LNCaP clone FGC (cell line): Measurements from ENCODE around the gene AIDA.
"Not testable (repeated sequence)": the region's sequence is repeated elsewhere in the genome, so short reads cannot be mapped to it uniquely, and the experiment has no call there.

Experiments
- DNase-seq: peaks from one replicate; pipeline ENCODE4 v3.0.0-alpha.2; 2011; ENCODE audit warnings: low read depth
- H3K4me3 ChIP-seq: 2 replicates; pipeline ENCODE4 v1.5.1; 2011; ENCODE audit warnings: mild to moderate bottlenecking, low read depth, low read length, control low read depth
- TF ChIP-seq, protein P1 (sequence below): IDR thresholded peaks from 2 replicates; pipeline ENCODE4 v1.5.1; 2012; ENCODE audit warnings: mild to moderate bottlenecking; ENCODE audit not compliant: control insufficient read depth, insufficient read depth; ENCODE audit errors: extremely low read depth

AIDA gene

DNA sequence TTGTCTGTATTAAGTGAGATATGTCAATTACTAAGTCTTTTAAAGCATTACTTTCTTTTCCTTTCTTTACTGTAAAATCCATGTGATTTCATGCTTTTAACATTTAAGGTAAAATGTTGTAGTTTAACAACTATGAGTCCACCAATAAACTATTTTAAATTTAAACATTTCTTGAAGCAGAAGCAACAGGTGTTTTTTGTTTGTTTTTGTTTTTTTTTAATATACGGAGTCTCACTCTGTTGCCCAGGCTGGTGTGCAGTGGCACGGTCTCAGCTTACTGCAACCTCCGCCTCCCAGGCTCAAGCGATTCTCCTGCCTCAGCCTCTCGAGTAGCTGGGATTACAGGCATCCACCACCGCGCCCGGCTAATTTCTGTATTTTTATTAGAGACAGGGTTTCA lies 15.6 kb downstream of the AIDA start:
- no peak overlapping the region for H3K4me3 ChIP-seq
- TF ChIP-seq, protein P1, sequence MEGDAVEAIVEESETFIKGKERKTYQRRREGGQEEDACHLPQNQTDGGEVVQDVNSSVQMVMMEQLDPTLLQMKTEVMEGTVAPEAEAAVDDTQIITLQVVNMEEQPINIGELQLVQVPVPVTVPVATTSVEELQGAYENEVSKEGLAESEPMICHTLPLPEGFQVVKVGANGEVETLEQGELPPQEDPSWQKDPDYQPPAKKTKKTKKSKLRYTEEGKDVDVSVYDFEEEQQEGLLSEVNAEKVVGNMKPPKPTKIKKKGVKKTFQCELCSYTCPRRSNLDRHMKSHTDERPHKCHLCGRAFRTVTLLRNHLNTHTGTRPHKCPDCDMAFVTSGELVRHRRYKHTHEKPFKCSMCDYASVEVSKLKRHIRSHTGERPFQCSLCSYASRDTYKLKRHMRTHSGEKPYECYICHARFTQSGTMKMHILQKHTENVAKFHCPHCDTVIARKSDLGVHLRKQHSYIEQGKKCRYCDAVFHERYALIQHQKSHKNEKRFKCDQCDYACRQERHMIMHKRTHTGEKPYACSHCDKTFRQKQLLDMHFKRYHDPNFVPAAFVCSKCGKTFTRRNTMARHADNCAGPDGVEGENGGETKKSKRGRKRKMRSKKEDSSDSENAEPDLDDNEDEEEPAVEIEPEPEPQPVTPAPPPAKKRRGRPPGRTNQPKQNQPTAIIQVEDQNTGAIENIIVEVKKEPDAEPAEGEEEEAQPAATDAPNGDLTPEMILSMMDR, result no peak
- DNase-seq, result no peak

DNA sequence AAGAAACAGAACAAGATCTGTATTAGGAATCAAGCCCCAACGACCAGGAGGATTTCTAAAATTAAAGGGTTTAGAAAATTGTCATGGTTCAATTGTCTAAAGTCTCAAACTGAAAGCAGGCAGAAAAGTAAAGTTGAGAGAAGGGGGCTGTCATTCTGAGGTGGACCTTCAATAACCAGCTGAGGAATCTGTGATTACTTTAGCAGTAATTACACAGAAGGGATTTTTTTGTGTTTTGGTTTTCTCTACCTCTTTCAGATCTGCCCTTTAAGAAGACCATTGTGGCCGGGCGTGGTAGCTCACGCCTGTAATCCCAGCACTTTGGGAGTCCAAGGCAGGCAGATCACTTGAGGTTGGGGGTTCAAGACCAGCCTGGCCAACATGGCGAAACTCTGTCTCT lies 17.4 kb downstream of the AIDA start:
- H3K4me3 ChIP-seq, result peak overlapping the region; percentile 1; the same call in 1 of the 2 replicates
- no peak for DNase-seq
- TF ChIP-seq, protein P1, result no peak

DNA sequence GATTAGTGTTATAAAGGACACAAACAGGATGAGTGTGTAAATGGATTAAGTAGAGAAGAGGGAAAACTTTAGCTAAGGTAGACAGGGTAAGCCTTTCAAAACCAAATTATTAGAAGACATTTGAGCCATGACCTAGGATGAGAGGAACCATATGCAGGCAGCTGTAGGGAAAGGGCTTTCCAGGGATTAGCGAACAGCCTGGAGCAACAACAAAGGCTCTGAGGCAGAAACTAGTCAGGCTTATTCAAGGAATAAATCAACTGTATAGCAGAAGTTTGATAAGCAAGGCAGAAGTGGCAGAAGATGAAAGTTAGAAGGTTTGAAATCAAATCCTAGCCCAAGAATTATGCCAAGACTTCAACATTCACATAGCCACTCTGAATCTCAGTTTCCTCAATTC lies 21.3 kb downstream of the AIDA start:
- no peak overlapping the region for H3K4me3 ChIP-seq
- TF ChIP-seq, protein P1, result no peak

DNA sequence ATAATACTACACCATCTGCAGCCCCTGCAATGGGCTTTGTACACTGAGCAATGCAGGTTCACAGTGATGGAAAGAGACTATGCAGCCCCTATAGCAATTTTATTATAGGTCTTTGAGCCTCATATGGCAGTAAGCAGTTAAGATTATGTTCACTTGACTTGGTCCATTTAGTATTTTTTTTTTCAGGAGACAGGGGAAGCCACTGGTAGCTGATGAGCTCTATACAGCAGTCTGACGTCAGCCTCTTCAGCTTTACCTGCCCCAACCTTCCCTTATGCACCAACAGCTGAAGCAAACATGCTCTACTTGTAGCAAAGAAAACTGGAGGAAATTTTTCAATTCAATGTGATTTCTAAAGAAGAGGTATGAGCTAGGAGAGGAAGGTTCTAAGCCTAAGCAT lies 32.2 kb downstream of the AIDA start:
- TF ChIP-seq, protein P1, result no peak
- H3K4me3 ChIP-seq, result no peak overlapping the region
- no peak for DNase-seq

More for the DNA sequence above, 21.3 kb downstream of the AIDA start:
- no peak for DNase-seq

DNA sequence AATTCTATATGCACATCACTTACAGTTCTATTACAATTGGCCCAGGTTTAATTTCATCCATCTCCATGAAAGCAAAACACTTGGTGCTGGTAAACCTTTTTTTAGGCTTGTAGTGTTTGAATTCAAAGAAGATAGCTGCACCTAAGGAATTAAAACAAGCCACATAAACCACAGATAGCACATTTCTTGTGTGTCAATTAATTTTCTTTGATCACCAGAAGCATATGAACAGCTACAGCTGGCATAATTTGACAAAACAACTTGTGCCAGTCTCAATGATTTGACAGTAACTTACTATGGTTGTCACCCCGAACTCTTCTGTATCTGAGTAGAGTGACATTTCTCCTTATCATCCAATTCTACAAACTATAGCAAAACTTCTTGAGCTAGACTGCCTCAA lies 42.2 kb downstream of the AIDA start:
- TF ChIP-seq, protein P1, result no peak
- H3K4me3 ChIP-seq, result no peak overlapping the region
- no peak for DNase-seq

DNA sequence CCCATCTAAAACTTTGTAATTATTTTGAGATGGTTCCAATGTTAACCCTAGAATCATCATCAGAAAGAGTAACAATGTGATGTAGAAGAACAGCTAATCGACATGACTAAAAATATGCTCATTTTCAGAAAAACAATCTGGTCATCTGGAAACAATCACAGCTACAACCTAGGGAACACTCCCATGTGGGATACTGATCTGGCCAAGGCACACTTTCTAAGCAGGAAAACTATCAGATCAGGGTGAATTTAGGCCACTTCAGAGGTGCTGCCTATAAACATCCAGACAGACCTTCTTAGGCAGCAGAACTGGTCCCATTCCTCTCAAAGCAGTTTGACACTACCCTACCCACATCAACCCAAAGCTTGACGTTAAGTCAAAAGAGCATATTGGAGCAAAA lies 43.2 kb downstream of the AIDA start:
- not testable (repeated sequence) for H3K4me3 ChIP-seq, DNase-seq

DNA sequence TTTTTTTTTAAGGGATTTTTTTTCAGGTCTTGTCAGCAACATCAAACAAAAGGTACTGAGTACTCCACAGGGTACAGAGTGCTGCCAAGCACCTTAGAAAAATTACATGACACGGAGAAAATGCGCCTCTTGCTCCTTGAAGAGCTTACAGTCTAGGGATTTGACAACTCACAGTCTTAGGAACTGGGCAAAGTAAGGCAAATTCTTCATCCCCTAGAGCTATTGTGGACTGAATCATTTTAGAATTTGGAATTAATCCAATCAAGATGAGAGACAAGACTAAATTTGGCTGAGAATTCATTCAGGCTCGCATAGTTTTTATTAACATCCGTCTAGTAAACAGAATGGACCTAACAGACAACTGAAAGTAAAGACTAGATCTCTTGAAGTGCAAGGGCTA lies 44.1 kb downstream of the AIDA start:
- H3K4me3 ChIP-seq, DNase-seq: not testable (repeated sequence)

DNA sequence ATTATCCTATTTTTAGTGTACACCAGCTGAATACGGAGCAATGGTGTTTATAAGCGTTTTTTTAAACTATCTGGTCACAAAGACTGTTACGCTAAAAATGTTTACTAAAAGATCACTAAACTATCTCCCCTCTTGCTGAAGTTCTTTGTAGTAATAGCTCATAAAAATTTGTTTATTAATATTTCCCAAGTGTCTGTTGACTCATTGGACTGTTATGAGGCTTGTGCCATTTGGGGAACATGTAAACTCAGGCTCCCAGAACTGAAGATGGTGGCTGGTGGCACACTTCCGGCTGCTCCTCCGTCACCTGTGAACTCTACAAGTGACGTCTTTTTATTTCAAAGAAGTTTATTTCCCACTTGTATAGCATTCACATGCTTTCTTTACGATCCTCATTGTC lies 46.3 kb downstream of the AIDA start:
- H3K4me3 ChIP-seq, result no peak overlapping the region
- DNase-seq, result no peak
- TF ChIP-seq, protein P1, result no peak
